Measurements from ENCODE around the gene LUM. TPM values are rescaled to one million over a fixed set of nuclear protein-coding genes. Genes with fewer than 3 reads are reported as not detected.
A peak's percentile ranks its signal among the peaks of the same experiment; 100 is the strongest.

LUM gene
- total RNA-seq, 3 donors from 2014 or later: 22.1 to 83.2 (median 68.5) TPM

GRCh38 chr12:91109581-91110310 lies 1.5 kb downstream of the LUM start:
- ATAC-seq: no peak

DNA sequence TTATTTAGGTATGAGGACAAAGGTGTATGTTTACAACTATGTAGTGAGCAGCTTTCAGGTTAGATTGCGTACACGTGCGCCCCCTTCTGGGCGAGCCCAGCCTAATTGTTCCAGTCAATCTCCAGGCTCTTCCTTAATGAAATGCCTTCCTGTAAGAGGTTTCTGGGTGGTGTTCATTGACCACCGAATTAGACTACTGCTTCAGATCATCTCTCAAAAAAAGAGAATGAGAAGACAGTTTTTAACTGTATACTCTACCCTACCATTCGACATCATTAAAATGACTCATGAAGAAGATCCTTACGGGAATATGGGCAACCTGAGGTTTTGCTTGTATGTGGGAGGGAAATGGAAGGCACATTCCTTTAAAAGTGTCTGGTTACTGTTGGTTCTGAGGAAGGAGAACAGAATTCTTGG lies 2.1 kb downstream of the LUM start:
- DNase-seq (peak; percentile 68 to 90 (median 80)), ATAC-seq (peak; percentile 82)
- intact Hi-C loops (cut with DNase I, micrococcal nuclease): no loop called here
- Histone ChIP-seq H3K4me3 (no peak overlapping the region), H3K36me3 (ENCODE audit: low read depth) (no peaks in the 10 kb centered on the region), H3K9me3 (no peaks in the 10 kb centered on the region), H3K4me1 (ENCODE audit: low read depth) (no peaks in the 10 kb centered on the region)
- peak; percentile 33 for TF ChIP-seq CTCF (IDR thresholded peaks at IDR 0.05)

More at GRCh38 chr12:91109581-91110310, 1.5 kb downstream of the LUM start:
- no peaks in the 10 kb centered on the region for H3K9me3 ChIP-seq
- H3K36me3 ChIP-seq (ENCODE audit: low read depth): no peaks in the 10 kb centered on the region
- intact Hi-C loops (cut with DNase I, micrococcal nuclease): no loop called here
- no peak overlapping the region for H3K4me3 ChIP-seq
- no peak for DNase-seq
- no peaks in the 10 kb centered on the region for H3K4me1 ChIP-seq (ENCODE audit: low read depth)
- no peak for TF ChIP-seq CTCF (IDR thresholded peaks at IDR 0.05)

GRCh38 chr12:91108196-91108755 lies 3.0 kb downstream of the LUM start:
- H3K9me3 ChIP-seq: no peaks in the 10 kb centered on the region
- no peak for TF ChIP-seq CTCF (IDR thresholded peaks at IDR 0.05)
- no peaks in the 10 kb centered on the region for H3K36me3 ChIP-seq (ENCODE audit: low read depth)
- intact Hi-C loops (cut with DNase I, micrococcal nuclease): no loop called here
- ATAC-seq: no peak
- no peak for DNase-seq
- no peak overlapping the region for H3K4me3 ChIP-seq
- H3K4me1 ChIP-seq (ENCODE audit: low read depth): no peaks in the 10 kb centered on the region

DNA sequence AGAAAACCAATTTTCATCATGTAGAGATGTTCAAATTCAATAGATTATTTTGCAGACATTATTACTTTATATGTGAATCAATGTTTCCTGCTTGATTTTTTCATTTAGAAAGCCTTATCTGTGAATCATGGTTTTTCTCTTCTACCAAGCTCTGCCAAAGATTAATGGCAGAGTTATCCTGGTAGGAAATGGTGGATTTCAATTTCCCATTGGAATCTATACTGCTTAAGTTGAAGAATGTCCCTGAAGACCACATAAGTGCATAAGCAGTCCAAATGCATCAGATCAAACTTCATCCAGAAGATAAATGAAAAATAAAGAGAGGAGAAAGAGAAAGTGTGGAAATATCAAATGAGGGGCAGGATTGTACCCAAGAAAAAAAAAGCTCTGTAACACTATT lies 5.0 kb downstream of the LUM start:
- no peak for TF ChIP-seq CTCF (IDR thresholded peaks at IDR 0.05)
- Histone ChIP-seq H3K4me3 (no peak overlapping the region), H3K4me1 (ENCODE audit: low read depth) (no peaks in the 10 kb centered on the region), H3K9me3 (no peaks in the 10 kb centered on the region), H3K36me3 (ENCODE audit: low read depth) (no peaks in the 10 kb centered on the region)
- intact Hi-C loops (cut with DNase I, micrococcal nuclease): no loop called here
- DNase-seq (no peak), ATAC-seq (no peak)

- no peaks in the 10 kb centered on the region for H3K36me3 ChIP-seq (ENCODE audit: low read depth)
- H3K4me1 ChIP-seq (ENCODE audit: low read depth): no peaks in the 10 kb centered on the region
- intact Hi-C loops (cut with DNase I, micrococcal nuclease): no loop called here
- no peak overlapping the region for H3K4me3 ChIP-seq
- DNase-seq (no peak), ATAC-seq (no peak)
- no peaks in the 10 kb centered on the region for H3K9me3 ChIP-seq
- no peak for TF ChIP-seq CTCF (IDR thresholded peaks at IDR 0.05)
These were observed 5.5 kb downstream of the LUM start for GRCh38 chr12:91105807-91106206.
